Upper lobe of right lung (tissue), 1 donor: ENCODE data around the gene WAC. TPM values are rescaled to one million over a fixed set of nuclear protein-coding genes. Genes with fewer than 3 reads are reported as not detected.

Experiments
- ATAC-seq: fragments of 200-7000 bp; cut with Tn5 transposase; one replicate; pipeline ENCODE4 v1.9.1; 2020; ENCODE audit warnings: mild to moderate bottlenecking, moderate library complexity
- DNase-seq: peaks from one replicate; pipeline ENCODE4 v3.0.0-alpha.2; 2020
- H3K27ac ChIP-seq: fragments of 200-600 bp; one replicate; pipeline ENCODE4 v1.8.0; 2022
- H3K27me3 ChIP-seq: fragments of 200-600 bp; one replicate; pipeline ENCODE4 v1.8.0; 2022; ENCODE audit warnings: mild to moderate bottlenecking
- H3K36me3 ChIP-seq: fragments of 200-600 bp; one replicate; pipeline ENCODE4 v1.8.0; 2022
- H3K4me1 ChIP-seq: fragments of 200-600 bp; one replicate; pipeline ENCODE4 v1.8.0; 2022
- H3K4me3 ChIP-seq: fragments of 200-600 bp; one replicate; pipeline ENCODE4 v1.8.0; 2022; ENCODE audit warnings: mild to moderate bottlenecking
- H3K9me3 ChIP-seq: fragments of 200-600 bp; one replicate; pipeline ENCODE4 v1.8.0; 2022
- CTCF ChIP-seq: fragments of 200-600 bp; IDR thresholded peaks from one replicate; pipeline ENCODE4 v1.8.0; 2022; ENCODE audit warnings: antibody characterized with exemption
- intact Hi-C: fragments of 100-400 bp; cut with DNase I; formaldehyde crosslinking; loops from one replicate; pipeline ENCODE4 v1.11.0; 2022
- total RNA-seq: library from RNA; stranded (reverse); fragmentation: NEBNext Ultra II Directional; extraction: Animal tissue kit (Norgen Biotek cat#: 25700); gene quantifications from one replicate; pipeline ENCODE4 v1.2.1, GENCODE V29; 2021
- donor health status: DM: no; HTN: yes; CAD: no; lungs with severe emphysema.

WAC gene
- total RNA-seq, 1 donor from 2014 or later = 122 TPM

- no peak overlapping the region for H3K27ac ChIP-seq
- H3K27me3 ChIP-seq = no peaks in the 10 kb centered on the region
- intact Hi-C loops = no loop called here
- ATAC-seq (no peak), DNase-seq (no peak)
- H3K9me3 ChIP-seq = no peaks in the 10 kb centered on the region
- TF ChIP-seq CTCF = no peak
- no peak overlapping the region for H3K4me3 ChIP-seq
- peaks cover 24% of the 10 kb centered on the region for H3K4me1 ChIP-seq
- H3K36me3 ChIP-seq = peaks cover 51% of the 10 kb centered on the region
Observed at GRCh38 chr10:28545967-28546644, 13.2 kb downstream of the WAC start.

GRCh38 chr10:28548781-28549498, 16.0 kb downstream of the WAC start:
- H3K4me1 ChIP-seq = peaks cover 36% of the 10 kb centered on the region
- ATAC-seq (no peak), DNase-seq (no peak)
- no peaks in the 10 kb centered on the region for H3K9me3 ChIP-seq
- TF ChIP-seq CTCF = no peak
- intact Hi-C loops = no loop called here
- H3K27ac ChIP-seq = no peak overlapping the region
- no peak overlapping the region for H3K4me3 ChIP-seq
- no peaks in the 10 kb centered on the region for H3K27me3 ChIP-seq
- H3K36me3 ChIP-seq = peaks cover 42% of the 10 kb centered on the region

GRCh38 chr10:28551086-28551485, 18.2 kb downstream of the WAC start:
- TF ChIP-seq CTCF = no peak
- no peak overlapping the region for H3K4me3 ChIP-seq
- ATAC-seq (no peak), DNase-seq (no peak)
- intact Hi-C loops = no loop called here
- H3K27me3 ChIP-seq = no peaks in the 10 kb centered on the region
- H3K9me3 ChIP-seq = no peaks in the 10 kb centered on the region
- H3K36me3 ChIP-seq = peaks cover 48% of the 10 kb centered on the region
- no peak overlapping the region for H3K27ac ChIP-seq
- peaks cover 39% of the 10 kb centered on the region for H3K4me1 ChIP-seq

GRCh38 chr10:28552775-28553174, 19.9 kb downstream of the WAC start:
- Histone ChIP-seq H3K4me1 (peaks cover 52% of the 10 kb centered on the region), H3K4me3 (no peak overlapping the region), H3K36me3 (peaks cover 44% of the 10 kb centered on the region), H3K27me3 (no peaks in the 10 kb centered on the region), H3K9me3 (no peaks in the 10 kb centered on the region), H3K27ac (no peak overlapping the region)
- ATAC-seq = no peak
- TF ChIP-seq CTCF = no peak
- intact Hi-C loops = no loop called here
- no peak for DNase-seq

GRCh38 chr10:28554009-28554408, 21.1 kb downstream of the WAC start:
- H3K36me3 ChIP-seq = peaks cover 36% of the 10 kb centered on the region
- intact Hi-C loops = no loop called here
- peaks cover 62% of the 10 kb centered on the region for H3K4me1 ChIP-seq
- no peak for TF ChIP-seq CTCF
- no peak overlapping the region for H3K27ac ChIP-seq
- no peaks in the 10 kb centered on the region for H3K9me3 ChIP-seq
- H3K27me3 ChIP-seq = no peaks in the 10 kb centered on the region
- no peak for ATAC-seq
- DNase-seq = no peak
- H3K4me3 ChIP-seq = no peak overlapping the region
